Pons (tissue), 1 donor: ENCODE measurements around the gene KAZN.

ENCODE experiments used
- DNase-seq: peaks from one replicate; pipeline ENCODE4 v3.0.0-alpha.2; 2016; ENCODE audit warnings: low spot score

Gene KAZN

GRCh38 chr1:14677292-14677971 is 78.9 kb downstream of the KAZN start:
- DNase-seq, result no peak

- DNase-seq, result no peak
Measured at GRCh38 chr1:14678011-14678638, 79.6 kb downstream of the KAZN start.

GRCh38 chr1:14679027-14679688 is 80.7 kb downstream of the KAZN start:
- DNase-seq, result no peak

GRCh38 chr1:14681182-14681581 is 82.7 kb downstream of the KAZN start:
- DNase-seq, result no peak

- no peak for DNase-seq
Measured at GRCh38 chr1:14682941-14683621, 84.6 kb downstream of the KAZN start.

GRCh38 chr1:14685078-14685477 is 86.6 kb downstream of the KAZN start:
- DNase-seq, result no peak

GRCh38 chr1:14686701-14687100 is 88.2 kb downstream of the KAZN start:
- no peak for DNase-seq

- no peak for DNase-seq
Measured at GRCh38 chr1:14687147-14687546, 88.7 kb downstream of the KAZN start.

GRCh38 chr1:14689996-14690615 is 91.6 kb downstream of the KAZN start:
- peak; percentile 39 for DNase-seq

- DNase-seq, result no peak
Measured at GRCh38 chr1:14693949-14694348, 95.5 kb downstream of the KAZN start.

- no peak for DNase-seq
Measured at GRCh38 chr1:14694589-14694988, 96.1 kb downstream of the KAZN start.

GRCh38 chr1:14696761-14697160 is 98.3 kb downstream of the KAZN start:
- DNase-seq, result no peak

- no peak for DNase-seq
Measured at GRCh38 chr1:14697353-14697752, 98.9 kb downstream of the KAZN start.

GRCh38 chr1:14698314-14698713 is 99.8 kb downstream of the KAZN start:
- no peak for DNase-seq

GRCh38 chr1:14699620-14700019 is 101.1 kb downstream of the KAZN start:
- no peak for DNase-seq

GRCh38 chr1:14704846-14705245 is 106.4 kb downstream of the KAZN start:
- no peak for DNase-seq

- no peak for DNase-seq
Measured at GRCh38 chr1:14705824-14706223, 107.3 kb downstream of the KAZN start.

- no peak for DNase-seq
Measured at GRCh38 chr1:14706631-14707030, 108.1 kb downstream of the KAZN start.

- no peak for DNase-seq
Measured at GRCh38 chr1:14707531-14708445, 109.3 kb downstream of the KAZN start.

- DNase-seq, result no peak
Measured at GRCh38 chr1:14710331-14710730, 111.8 kb downstream of the KAZN start.

GRCh38 chr1:14712136-14712535 is 113.7 kb downstream of the KAZN start:
- DNase-seq, result no peak
